Measurements from ENCODE around the gene MLX. TPM values are rescaled to one million over a fixed set of nuclear protein-coding genes. Genes with fewer than 3 reads are reported as not detected.

MLX gene
- total RNA-seq, 1 experiment from 2014 or later, result 42.4 TPM

Other genes starting within 250 kb of the MLX start
- 16.3 and 24.4 TPM in 2 replicates for gene STAT3, start 178.7 kb upstream of the MLX start, total RNA-seq (2014; rRNA removed; shearing (Covaris generic); ENCODE audit: low replicate concordance)
- gene CAVIN1, start 143.8 kb upstream of the MLX start, total RNA-seq (2014; rRNA removed; shearing (Covaris generic); ENCODE audit: low replicate concordance), result not detected in 2 replicates
- gene ATP6V0A1, start 108.2 kb upstream of the MLX start, total RNA-seq (2014; rRNA removed; shearing (Covaris generic); ENCODE audit: low replicate concordance), result 53.1 and 59.9 TPM in 2 replicates
- gene NAGLU, start 30.9 kb upstream of the MLX start, total RNA-seq (2014; rRNA removed; shearing (Covaris generic); ENCODE audit: low replicate concordance), result 40.0 and 71.8 TPM in 2 replicates
- gene HSD17B1, start 14.2 kb upstream of the MLX start, total RNA-seq (2014; rRNA removed; shearing (Covaris generic); ENCODE audit: low replicate concordance), result 0.22 and 1.3 TPM in 2 replicates
- 46.7 and 56.2 TPM in 2 replicates for gene COASY, start 5.0 kb upstream of the MLX start, total RNA-seq (2014; rRNA removed; shearing (Covaris generic); ENCODE audit: low replicate concordance)
- 5.3 and 7.9 TPM in 2 replicates for gene PSMC3IP, start 10.6 kb downstream of the MLX start, total RNA-seq (2014; rRNA removed; shearing (Covaris generic); ENCODE audit: low replicate concordance)
- 37.4 and 39.5 TPM in 2 replicates for gene RETREG3, start 42.3 kb downstream of the MLX start, total RNA-seq (2014; rRNA removed; shearing (Covaris generic); ENCODE audit: low replicate concordance)
- gene TUBG1, start 42.6 kb downstream of the MLX start, total RNA-seq (2014; rRNA removed; shearing (Covaris generic); ENCODE audit: low replicate concordance), result 27.4 and 47.6 TPM in 2 replicates
- gene TUBG2, start 92.2 kb downstream of the MLX start, total RNA-seq (2014; rRNA removed; shearing (Covaris generic); ENCODE audit: low replicate concordance), result 15.3 and 17.5 TPM in 2 replicates
- gene PLEKHH3, start 109.9 kb downstream of the MLX start, total RNA-seq (2014; rRNA removed; shearing (Covaris generic); ENCODE audit: low replicate concordance), result 6.7 and 7.0 TPM in 2 replicates
- gene CCR10, start 114.7 kb downstream of the MLX start, total RNA-seq (2014; rRNA removed; shearing (Covaris generic); ENCODE audit: low replicate concordance), result 0.22 TPM in 1 of 2 replicates, not detected in the other
- gene CNTNAP1, start 115.4 kb downstream of the MLX start, total RNA-seq (2014; rRNA removed; shearing (Covaris generic); ENCODE audit: low replicate concordance), result 0.19 and 0.65 TPM in 2 replicates
- 38.0 and 52.6 TPM in 2 replicates for gene EZH1, start 177.9 kb downstream of the MLX start, total RNA-seq (2014; rRNA removed; shearing (Covaris generic); ENCODE audit: low replicate concordance)
- gene RAMP2, start 194.1 kb downstream of the MLX start, total RNA-seq (2014; rRNA removed; shearing (Covaris generic); ENCODE audit: low replicate concordance), result not detected in 2 replicates
- 43.9 and 54.0 TPM in 2 replicates for gene VPS25, start 206.3 kb downstream of the MLX start, total RNA-seq (2014; rRNA removed; shearing (Covaris generic); ENCODE audit: low replicate concordance)
- gene WNK4, start 213.5 kb downstream of the MLX start, total RNA-seq (2014; rRNA removed; shearing (Covaris generic); ENCODE audit: low replicate concordance), result 0.76 and 3.3 TPM in 2 replicates
- 63.9 and 64.1 TPM in 2 replicates for gene COA3, start 231.6 kb downstream of the MLX start, total RNA-seq (2014; rRNA removed; shearing (Covaris generic); ENCODE audit: low replicate concordance)
- not detected in 2 replicates for gene CNTD1, start 231.8 kb downstream of the MLX start, total RNA-seq (2014; rRNA removed; shearing (Covaris generic); ENCODE audit: low replicate concordance)

Measured in Karpas-422 (cell line).